ENCODE measurements around the gene DIPK1A. TPM values are rescaled to one million over a fixed set of nuclear protein-coding genes. Genes with fewer than 3 reads are reported as not detected.

Gene DIPK1A
- total and polyA plus RNA-seq, 10 donors, result 5.4 to 15.7 (median 9.9) TPM

DNA sequence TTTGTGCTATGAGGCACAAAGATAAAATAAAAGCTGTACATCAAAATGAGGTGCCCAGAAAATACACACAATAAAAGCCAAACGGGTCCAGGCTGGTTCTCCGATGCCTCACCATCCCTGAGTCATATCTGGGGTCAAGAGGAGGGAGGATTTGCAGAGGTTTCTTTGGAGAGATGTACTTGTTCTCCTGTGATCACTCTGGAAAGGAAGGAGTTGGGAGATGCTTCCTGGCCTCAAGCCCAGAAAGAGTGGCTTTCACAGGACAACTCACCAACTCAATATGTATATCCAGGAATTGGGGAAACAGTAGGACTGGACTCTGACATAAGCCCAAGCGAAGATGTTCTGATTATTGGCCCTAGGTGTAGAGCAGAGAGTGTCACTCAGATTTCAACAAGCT, 51.9 kb downstream of the DIPK1A start:
- Histone ChIP-seq H3K4me1 (peaks cover 0 to 2% (median 0%) of the 10 kb centered on the region in 6 donors), H3K27ac (no peak overlapping the region), H3K36me3 (peaks cover 0 to 10% (median 0%) of the 10 kb centered on the region in 6 donors), H3K9me3 (peaks cover 0 to 6% (median 0%) of the 10 kb centered on the region in 8 donors), H3K4me3 (no peak overlapping the region), H3K27me3 (replicated peaks in 1 of 7) (no peaks in the 10 kb centered on the region)
- intact Hi-C loops (cut with DNase I; ENCODE audit: low total_unique reads), result no loop called here
- WGBS, 5 donors, result 87 to 94% (median 92%) methylated on average over 3 of the region's 3 CpGs
- no peak for DNase-seq
- TF ChIP-seq POLR2AphosphoS5 (IDR thresholded peaks at IDR 0.05), result no peak
- TF ChIP-seq, protein P1, sequence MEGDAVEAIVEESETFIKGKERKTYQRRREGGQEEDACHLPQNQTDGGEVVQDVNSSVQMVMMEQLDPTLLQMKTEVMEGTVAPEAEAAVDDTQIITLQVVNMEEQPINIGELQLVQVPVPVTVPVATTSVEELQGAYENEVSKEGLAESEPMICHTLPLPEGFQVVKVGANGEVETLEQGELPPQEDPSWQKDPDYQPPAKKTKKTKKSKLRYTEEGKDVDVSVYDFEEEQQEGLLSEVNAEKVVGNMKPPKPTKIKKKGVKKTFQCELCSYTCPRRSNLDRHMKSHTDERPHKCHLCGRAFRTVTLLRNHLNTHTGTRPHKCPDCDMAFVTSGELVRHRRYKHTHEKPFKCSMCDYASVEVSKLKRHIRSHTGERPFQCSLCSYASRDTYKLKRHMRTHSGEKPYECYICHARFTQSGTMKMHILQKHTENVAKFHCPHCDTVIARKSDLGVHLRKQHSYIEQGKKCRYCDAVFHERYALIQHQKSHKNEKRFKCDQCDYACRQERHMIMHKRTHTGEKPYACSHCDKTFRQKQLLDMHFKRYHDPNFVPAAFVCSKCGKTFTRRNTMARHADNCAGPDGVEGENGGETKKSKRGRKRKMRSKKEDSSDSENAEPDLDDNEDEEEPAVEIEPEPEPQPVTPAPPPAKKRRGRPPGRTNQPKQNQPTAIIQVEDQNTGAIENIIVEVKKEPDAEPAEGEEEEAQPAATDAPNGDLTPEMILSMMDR (IDR thresholded peaks at IDR 0.05 in 8 of 11, conservative IDR thresholded peaks at IDR 0.05 in 3 of 11), result no peak
- no peak for TF ChIP-seq POLR2A (IDR thresholded peaks at IDR 0.05)

GRCh38 chr1:92907949-92908684, 53.1 kb downstream of the DIPK1A start:
- WGBS, 5 donors, result 67 to 92% (median 89%) methylated on average over 2 of the region's 2 CpGs
- Histone ChIP-seq H3K9me3 (peaks cover 0 to 6% (median 0%) of the 10 kb centered on the region in 8 donors), H3K27ac (no peak overlapping the region), H3K27me3 (replicated peaks in 1 of 7) (no peaks in the 10 kb centered on the region), H3K36me3 (peaks cover 0 to 10% (median 0%) of the 10 kb centered on the region in 6 donors), H3K4me1 (peaks cover 0 to 14% (median 0%) of the 10 kb centered on the region in 6 donors), H3K4me3 (no peak overlapping the region)
- TF ChIP-seq POLR2AphosphoS5 (IDR thresholded peaks at IDR 0.05) (no peak), POLR2A (IDR thresholded peaks at IDR 0.05) (no peak)
- TF ChIP-seq, protein P1 (IDR thresholded peaks at IDR 0.05 in 8 of 11, conservative IDR thresholded peaks at IDR 0.05 in 3 of 11), result no peak
- DNase-seq, result no peak
- intact Hi-C loops (cut with DNase I; ENCODE audit: low total_unique reads), result no loop called here

DNA sequence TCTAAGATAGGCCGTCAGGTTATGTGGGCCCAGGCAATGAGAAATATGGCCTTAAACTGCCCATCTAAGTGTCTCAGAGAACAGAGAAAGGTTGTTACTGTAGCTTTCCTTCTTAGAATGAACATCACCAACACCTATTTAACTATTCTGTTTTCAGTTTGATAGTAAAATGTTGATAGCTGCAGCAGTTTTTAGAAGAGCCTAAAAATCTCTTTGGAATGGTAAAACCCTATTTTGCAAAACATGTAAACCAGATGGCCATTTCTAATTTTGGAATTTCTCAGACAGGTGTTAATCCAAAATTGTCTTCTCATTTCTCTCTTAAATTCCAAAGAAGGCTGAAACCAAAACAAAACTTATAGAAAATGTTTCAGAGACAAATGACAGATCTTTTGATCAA, 57.5 kb downstream of the DIPK1A start:
- H3K27ac ChIP-seq, result no peak overlapping the region
- peaks cover 0 to 16% (median 0%) of the 10 kb centered on the region in 6 donors for H3K4me1 ChIP-seq
- peaks cover 0 to 9% (median 0%) of the 10 kb centered on the region in 6 donors for H3K36me3 ChIP-seq
- intact Hi-C loops (cut with DNase I; ENCODE audit: low total_unique reads), result no loop called here
- DNase-seq, result no peak
- H3K4me3 ChIP-seq, result no peak overlapping the region
- H3K9me3 ChIP-seq, result peaks cover 0 to 26% (median 20%) of the 10 kb centered on the region in 8 donors
- TF ChIP-seq POLR2AphosphoS5 (IDR thresholded peaks at IDR 0.05) (no peak), POLR2A (IDR thresholded peaks at IDR 0.05) (no peak)
- TF ChIP-seq, protein P1 (IDR thresholded peaks at IDR 0.05 in 8 of 11, conservative IDR thresholded peaks at IDR 0.05 in 3 of 11), result no peak
- 84 to 91% (median 85%) methylated on average over 1 of the region's 1 CpG for WGBS, 5 donors
- H3K27me3 ChIP-seq (replicated peaks in 1 of 7), result no peaks in the 10 kb centered on the region

DNA sequence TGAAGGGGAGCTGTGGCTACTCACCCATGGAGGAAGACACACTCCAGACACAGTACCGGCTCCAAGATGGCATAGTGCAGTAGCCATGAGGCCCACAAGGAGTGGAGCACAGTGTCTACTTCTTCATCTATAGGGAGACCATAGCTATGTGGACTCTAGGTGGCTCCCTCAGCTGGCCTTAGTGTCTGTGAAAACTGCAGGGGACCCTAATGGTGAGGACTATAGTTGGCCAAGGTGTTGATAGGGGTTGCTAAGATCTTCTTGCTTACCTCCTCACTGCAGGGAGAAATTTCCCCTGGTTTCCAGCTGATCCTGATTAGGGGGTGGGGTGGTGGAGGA, 58.9 kb downstream of the DIPK1A start:
- no peak overlapping the region for H3K27ac ChIP-seq
- intact Hi-C loops (cut with DNase I; ENCODE audit: low total_unique reads), result no loop called here
- WGBS, 5 donors, result 91 to 100% (median 100%) methylated on average over 1 of the region's 1 CpG
- no peak for DNase-seq
- peaks cover 0 to 28% (median 20%) of the 10 kb centered on the region in 8 donors for H3K9me3 ChIP-seq
- peaks cover 0 to 9% (median 0%) of the 10 kb centered on the region in 6 donors for H3K36me3 ChIP-seq
- H3K4me3 ChIP-seq, result no peak overlapping the region
- peaks cover 0 to 16% (median 0%) of the 10 kb centered on the region in 6 donors for H3K4me1 ChIP-seq
- no peaks in the 10 kb centered on the region for H3K27me3 ChIP-seq (replicated peaks in 1 of 7)
- TF ChIP-seq POLR2A (IDR thresholded peaks at IDR 0.05) (no peak), POLR2AphosphoS5 (IDR thresholded peaks at IDR 0.05) (no peak)
- TF ChIP-seq, protein P1 (IDR thresholded peaks at IDR 0.05 in 8 of 11, conservative IDR thresholded peaks at IDR 0.05 in 3 of 11), result no peak

Data from spleen (tissue), 11 donors.